Stimulated activated CD4-positive, alpha-beta T cell treated with anti-CD3 and anti-CD28 coated beads, TNF-alpha, amount 100 ng/mL, for 48 hours (primary cell): Measurements from ENCODE around the gene CENPQ.

Source experiments
- DNase-seq, 3 donors: peaks; one replicate each; pipeline ENCODE4 v3.0.0-alpha.2; 2020; ENCODE audit warnings: low read depth in 3 of 3

Gene CENPQ

DNA sequence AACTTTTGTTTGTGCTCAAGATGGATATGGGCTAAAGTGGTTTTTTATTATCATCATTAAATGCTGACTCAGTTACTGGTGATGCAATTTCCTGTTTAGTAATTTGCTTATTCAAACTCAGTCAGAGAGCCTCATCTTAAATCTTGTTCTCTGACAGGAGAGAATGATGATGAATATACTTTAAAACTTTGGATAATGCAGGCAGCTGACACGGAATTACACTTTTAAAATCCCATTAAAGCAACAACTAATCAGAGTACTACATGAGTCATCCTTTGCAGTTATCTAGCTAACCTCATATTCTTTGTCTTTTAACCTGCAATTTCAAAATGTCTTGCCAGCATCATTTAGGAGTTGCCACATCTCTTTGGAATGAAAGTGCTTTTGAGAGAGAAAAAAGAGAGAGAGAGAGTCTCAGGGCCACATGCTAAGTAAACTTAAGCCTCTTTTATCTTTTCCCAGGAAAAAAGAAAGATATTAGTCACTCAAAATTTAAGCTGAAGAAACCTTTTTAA is 78.1 kb downstream of the CENPQ start:
- no peak for DNase-seq

- no peak for DNase-seq
Measured at GRCh38 chr6:49541936-49542335, 78.8 kb downstream of the CENPQ start.
